GM21576 (cell line): ENCODE measurements around the gene TJP3.

ENCODE experiments used
- ATAC-seq: cut with Tn5 transposase; IDR thresholded peaks from one replicate; pipeline ENCODE4 v1.9.1; 2021; ENCODE audit warnings: mild to moderate bottlenecking, moderate library complexity; ENCODE audit not compliant: unreplicated experiment

Gene TJP3

GRCh38 chr19:3767050-3767449, 58.9 kb downstream of the TJP3 start:
- ATAC-seq: no peak

- ATAC-seq: no peak
These were observed 60.0 kb downstream of the TJP3 start for GRCh38 chr19:3768015-3768747.

GRCh38 chr19:3768748-3769099, 60.5 kb downstream of the TJP3 start:
- ATAC-seq: no peak

- ATAC-seq: no peak
These were observed 61.3 kb downstream of the TJP3 start for GRCh38 chr19:3769494-3769893.

- ATAC-seq: no peak
These were observed 62.2 kb downstream of the TJP3 start for GRCh38 chr19:3770136-3770999.

GRCh38 chr19:3771000-3771905, 63.1 kb downstream of the TJP3 start:
- ATAC-seq: no peak

- ATAC-seq: no peak
These were observed 63.8 kb downstream of the TJP3 start, which contains the start of gene RAX2 for GRCh38 chr19:3771906-3772455. Gene RAX2 (minus strand): TSS chr19:3772228. CDS start chr19:3771742, 486 bp downstream.

- no peak for ATAC-seq
These were observed 65.8 kb downstream of the TJP3 start for GRCh38 chr19:3773814-3774515.

GRCh38 chr19:3774621-3775373, 66.6 kb downstream of the TJP3 start:
- ATAC-seq: no peak

- no peak for ATAC-seq
These were observed 67.2 kb downstream of the TJP3 start for GRCh38 chr19:3775374-3775711.

- ATAC-seq: no peak
These were observed 67.6 kb downstream of the TJP3 start for GRCh38 chr19:3775831-3776230.

- no peak for ATAC-seq
These were observed 68.4 kb downstream of the TJP3 start for GRCh38 chr19:3776479-3777040.

GRCh38 chr19:3778104-3778867, 70.1 kb downstream of the TJP3 start:
- ATAC-seq: no peak

- ATAC-seq: no peak
These were observed 70.9 kb downstream of the TJP3 start for GRCh38 chr19:3778899-3779723.

- ATAC-seq: no peak
These were observed 72.7 kb downstream of the TJP3 start for GRCh38 chr19:3780786-3781304.

GRCh38 chr19:3781603-3782002, 73.4 kb downstream of the TJP3 start:
- no peak for ATAC-seq

GRCh38 chr19:3782330-3782729, 74.1 kb downstream of the TJP3 start:
- no peak for ATAC-seq
